IMR-90 (cell line): ENCODE measurements around the gene PLA2G4D. TPM values are rescaled to one million over a fixed set of nuclear protein-coding genes. Genes with fewer than 3 reads are reported as not detected.
A peak's percentile ranks its signal among the peaks of the same experiment; 100 is the strongest.

Source experiments
- ATAC-seq: fragments of 200-7000 bp; cut with Tn5 transposase; 2 replicates; pipeline ENCODE4 v1.9.1; 2020; ENCODE audit warnings: low read depth, mild to moderate bottlenecking, moderate library complexity
- BruUV-seq: library from RNA; stranded (reverse); fragments of 400-500 nt; replicated peaks from 2 replicates; lab custom pipeline; 2021; lab: Mats Ljungman, UMichigan
- CTCF ChIA-PET: fragments of 300-600 bp; formaldehyde crosslinking; extraction: SDS; loops from one replicate; lab custom pipeline; 2021; ENCODE audit warnings: antibody characterized with exemption; lab: Yijun Ruan, JAX
- POLR2A ChIA-PET: fragments of 300-600 bp; sonication (Branson Sonifier 250); formaldehyde crosslinking; loops from one replicate; lab custom pipeline; 2022; ENCODE audit warnings: antibody characterized with exemption; ENCODE audit not compliant: unreplicated experiment; lab: Charles Lee
- DNase-seq: peaks from one replicate; pipeline ENCODE4 v3.0.0; 2013
- H2AFZ ChIP-seq: replicated peaks from 2 replicates; pipeline ENCODE3; 2013; ENCODE audit warnings: low read length, mild to moderate bottlenecking; ENCODE audit not compliant: poor library complexity
- H2AK5ac ChIP-seq: 2 replicates; pipeline ENCODE4 v1.6.1; 2013; ENCODE audit warnings: low read depth, low read length, inconsistent platforms
- H2AK9ac ChIP-seq: replicated peaks from 2 replicates; pipeline ENCODE3; 2013; ENCODE audit warnings: mild to moderate bottlenecking, low read depth, low read length, moderate library complexity; ENCODE audit not compliant: poor library complexity
- H2BK120ac ChIP-seq: 2 replicates; pipeline ENCODE4 v1.6.1; 2013; ENCODE audit warnings: low read depth, low read length, inconsistent platforms
- H2BK15ac ChIP-seq: 3 replicates; pipeline ENCODE4 v1.6.1; 2013; ENCODE audit warnings: low read depth, low read length, inconsistent platforms
- H2BK20ac ChIP-seq: 2 replicates; pipeline ENCODE4 v1.6.1; 2013; ENCODE audit warnings: low read depth, mild to moderate bottlenecking, inconsistent platforms, low read length, moderate library complexity
- H2BK5ac ChIP-seq: 2 replicates; pipeline ENCODE4 v1.6.1; 2013; ENCODE audit warnings: mild to moderate bottlenecking, low read depth, low read length, inconsistent platforms; ENCODE audit not compliant: poor library complexity, severe bottlenecking
- H3K14ac ChIP-seq: replicated peaks from 2 replicates; pipeline ENCODE4 v1.6.1; 2013; ENCODE audit warnings: low read depth, low read length, inconsistent platforms
- H3K18ac ChIP-seq: 2 replicates; pipeline ENCODE4 v1.6.1; 2013; ENCODE audit warnings: low read depth, low read length, control low read depth
- H3K23ac ChIP-seq: 2 replicates; pipeline ENCODE4 v1.6.1; 2013; ENCODE audit warnings: low read depth, low read length, inconsistent platforms
- H3K27ac ChIP-seq: 2 replicates; pipeline ENCODE4 v1.5.1; 2013; ENCODE audit warnings: mild to moderate bottlenecking, control low read depth, low read length; ENCODE audit not compliant: insufficient read depth
- H3K27me3 ChIP-seq: 2 replicates; pipeline ENCODE4 v1.6.1; 2013; ENCODE audit warnings: low read length; ENCODE audit not compliant: control insufficient read depth, insufficient read depth
- H3K36me3 ChIP-seq: 2 replicates; pipeline ENCODE4 v1.6.1; 2013; ENCODE audit warnings: low read length, mixed read lengths; ENCODE audit not compliant: control insufficient read depth, insufficient read depth
- H3K4ac ChIP-seq: 2 replicates; pipeline ENCODE4 v1.6.1; 2013; ENCODE audit warnings: low read depth, low read length, inconsistent platforms
- H3K4me1 ChIP-seq: 2 replicates; pipeline ENCODE4 v1.6.1; 2013; ENCODE audit warnings: low read length, mixed read lengths; ENCODE audit not compliant: control insufficient read depth, insufficient read depth
- H3K4me2 ChIP-seq: 2 replicates; pipeline ENCODE4 v1.6.1; 2013; ENCODE audit warnings: low read depth, mild to moderate bottlenecking, control low read depth, low read length, moderate library complexity
- H3K4me3 ChIP-seq: 2 replicates; pipeline ENCODE4 v1.5.1; 2013; ENCODE audit warnings: low read depth, mild to moderate bottlenecking, control low read depth, low read length, moderate library complexity; ENCODE audit not compliant: insufficient read depth
- H3K56ac ChIP-seq: 2 replicates; pipeline ENCODE4 v1.6.1; 2013; ENCODE audit warnings: low read length, inconsistent platforms; ENCODE audit not compliant: insufficient read depth; ENCODE audit errors: extremely low read depth
- H3K79me1 ChIP-seq, 2 experiments: 2 replicates each; pipeline ENCODE4 v1.6.1; 2013; ENCODE audit warnings: low read length in 2 of 2, inconsistent platforms in 1 of 2, low read depth in 1 of 2
- H3K9ac ChIP-seq: 2 replicates; pipeline ENCODE4 v1.6.1; 2013; ENCODE audit warnings: low read depth, low read length, control low read depth
- H3K9me1 ChIP-seq: 2 replicates; pipeline ENCODE4 v1.6.1; 2013; ENCODE audit warnings: low read length, inconsistent platforms; ENCODE audit not compliant: insufficient read depth
- H3K9me3 ChIP-seq: 2 replicates; pipeline ENCODE4 v1.6.1; 2013; ENCODE audit warnings: low read length; ENCODE audit not compliant: control insufficient read depth, insufficient read depth
- H4K20me1 ChIP-seq: 2 replicates; pipeline ENCODE4 v1.6.1; 2013; ENCODE audit warnings: low read length, inconsistent platforms; ENCODE audit not compliant: insufficient read depth
- H4K5ac ChIP-seq: 2 replicates; pipeline ENCODE4 v1.6.1; 2013; ENCODE audit warnings: mild to moderate bottlenecking, low read depth, low read length, control low read depth
- H4K8ac ChIP-seq, 2 experiments: 2 replicates each; pipeline ENCODE4 v1.6.1; 2013; ENCODE audit warnings: low read depth in 2 of 2, low read length in 2 of 2, control low read depth in 1 of 2, inconsistent platforms in 1 of 2
- H4K91ac ChIP-seq: 2 replicates; pipeline ENCODE4 v1.6.1; 2013; ENCODE audit warnings: low read depth, low read length, inconsistent platforms; ENCODE audit not compliant: insufficient read depth
- RAD21 ChIP-seq: IDR thresholded peaks from 2 replicates; pipeline ENCODE4 v1.6.1; 2012; ENCODE audit warnings: low read length, improper control_type of control experiment
- RCOR1 ChIP-seq: IDR thresholded peaks from 2 replicates; pipeline ENCODE4 v1.6.1; 2012; ENCODE audit warnings: mild to moderate bottlenecking, low read length, improper control_type of control experiment; ENCODE audit not compliant: insufficient replicate concordance
- SMC3 ChIP-seq: fragments of 150-350 bp; IDR thresholded peaks from 2 replicates; pipeline ENCODE4 v1.6.1; 2016; ENCODE audit warnings: low read depth, mild to moderate bottlenecking, antibody characterized with exemption, low read length, moderate library complexity
- WGBS, 2 experiments: methylation state at CpG; one replicate each; pipeline versions ENCODE4 v1.1.5 to v1.1.7; 2013; ENCODE audit warnings: missing lambda C conversion rate in 2 of 2; ENCODE audit not compliant: insufficient read length in 1 of 2; ENCODE audit errors: extremely low coverage in 2 of 2; 5-methylcytosine and 5-hydroxymethylcytosine counted together
- dilution Hi-C: fragments of 300-500 bp; cut with HindIII; formaldehyde crosslinking; loops from one replicate; pipeline ENCODE4 v1.14.3; 2018; ENCODE audit warnings: low sequenced_read_pairs; ENCODE audit not compliant: unreplicated experiment
- in situ Hi-C: fragments of 300-500 bp; cut with MboI; formaldehyde crosslinking; loops from 3 replicates; pipeline ENCODE4 v1.14.3; 2019; ENCODE audit warnings: low sequenced_read_pairs, inconsistent platforms, mixed read lengths
- intact Hi-C: fragments of 100-400 bp; cut with micrococcal nuclease; formaldehyde crosslinking; loops from 2 replicates; pipeline ENCODE4 v1.10.0; 2022
- polyA plus RNA-seq, 3 experiments: library from polyadenylated mRNA; depleted of rRNA; stranded (reverse); fragments of >200 nt; gene quantifications; 2 replicates each; pipeline ENCODE4 v1.2.3, GENCODE V29; 2012; ENCODE audit warnings: low replicate concordance in 1 of 3
- total RNA-seq: library from RNA; depleted of rRNA; stranded (reverse); fragments of >200 nt; gene quantifications from 2 replicates; pipeline ENCODE4 v1.2.3, GENCODE V29; 2012
- TF ChIP-seq, protein P1 (sequence below): conservative IDR thresholded peaks from 2 replicates; pipeline ENCODE4 v1.5.1; 2012; ENCODE audit warnings: mild to moderate bottlenecking, low read depth, low read length, improper control_type of control experiment

PLA2G4D gene
- total and polyA plus RNA-seq, 2 of the 4 experiments (the other 2 are of a cell fraction): not detected

- Histone ChIP-seq H2AK9ac (no peak overlapping the region), H3K27ac (no peak overlapping the region), H3K4me2 (no peak overlapping the region), H4K8ac (no peak overlapping the region), H3K36me3 (no peaks in the 10 kb centered on the region), H3K4me1 (no peaks in the 10 kb centered on the region), H3K9ac (no peak overlapping the region), H3K79me1 (no peaks in the 10 kb centered on the region), H4K91ac (no peak overlapping the region), H3K18ac (no peak overlapping the region), H3K9me1 (no peaks in the 10 kb centered on the region), H3K9me3 (peaks cover 3% of the 10 kb centered on the region; the same call in 1 of the 2 replicates), H3K56ac (no peak overlapping the region), H2BK15ac (no peak overlapping the region), H4K20me1 (no peaks in the 10 kb centered on the region), H2BK5ac (no peak overlapping the region), H3K23ac (no peak overlapping the region; the same call in 1 of the 2 replicates), H3K14ac (no peak overlapping the region), H2BK20ac (no peak overlapping the region), H2AFZ (peak overlapping the region; percentile 32), H4K5ac (no peak overlapping the region), H3K4me3 (no peak overlapping the region), H3K4ac (no peak overlapping the region), H2BK120ac (no peak overlapping the region), H3K27me3 (peaks cover 41% of the 10 kb centered on the region), H2AK5ac (no peak overlapping the region)
- dilution Hi-C loops (no loop called here), intact Hi-C loops (loop anchor here (1.0 to 5.0 kb wide), 2 partner anchors 50 to 148 kb away; no protein-coding TSS in a partner anchor), in situ Hi-C loops (no loop called here)
- no CpG with 5 or more reads among the region's 11 CpGs for WGBS, 2 experiments
- DNase-seq: peak; percentile 50
- POLR2A ChIA-PET: no interaction called here
- TF ChIP-seq RCOR1 (no peak), RAD21 (peak; percentile 55), SMC3 (peak; percentile 63)
- TF ChIP-seq, protein P1, sequence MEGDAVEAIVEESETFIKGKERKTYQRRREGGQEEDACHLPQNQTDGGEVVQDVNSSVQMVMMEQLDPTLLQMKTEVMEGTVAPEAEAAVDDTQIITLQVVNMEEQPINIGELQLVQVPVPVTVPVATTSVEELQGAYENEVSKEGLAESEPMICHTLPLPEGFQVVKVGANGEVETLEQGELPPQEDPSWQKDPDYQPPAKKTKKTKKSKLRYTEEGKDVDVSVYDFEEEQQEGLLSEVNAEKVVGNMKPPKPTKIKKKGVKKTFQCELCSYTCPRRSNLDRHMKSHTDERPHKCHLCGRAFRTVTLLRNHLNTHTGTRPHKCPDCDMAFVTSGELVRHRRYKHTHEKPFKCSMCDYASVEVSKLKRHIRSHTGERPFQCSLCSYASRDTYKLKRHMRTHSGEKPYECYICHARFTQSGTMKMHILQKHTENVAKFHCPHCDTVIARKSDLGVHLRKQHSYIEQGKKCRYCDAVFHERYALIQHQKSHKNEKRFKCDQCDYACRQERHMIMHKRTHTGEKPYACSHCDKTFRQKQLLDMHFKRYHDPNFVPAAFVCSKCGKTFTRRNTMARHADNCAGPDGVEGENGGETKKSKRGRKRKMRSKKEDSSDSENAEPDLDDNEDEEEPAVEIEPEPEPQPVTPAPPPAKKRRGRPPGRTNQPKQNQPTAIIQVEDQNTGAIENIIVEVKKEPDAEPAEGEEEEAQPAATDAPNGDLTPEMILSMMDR: peak; percentile 67
- CTCF ChIA-PET: interaction anchor here (1.1 to 1.6 kb wide), 3 partner anchors 12 to 53 kb away, joined by 3 to 7 read pairs (median 4); no protein-coding TSS in a partner anchor
- no TSS peak for BruUV-seq
- ATAC-seq: peak; percentile 80
Observed at GRCh38 chr15:42137461-42138261, 43.3 kb upstream of the PLA2G4D start.
